Left lung (tissue), 10 donors: ENCODE data around the gene RPL29. TPM values are rescaled to one million over a fixed set of nuclear protein-coding genes. Genes with fewer than 3 reads are reported as not detected.

Experiments
- ATAC-seq: fragments of 200-7000 bp; cut with Tn5 transposase; one replicate; pipeline ENCODE4 v1.9.1; 2020; ENCODE audit warnings: moderate library complexity
- DNase-seq, 4 donors: peaks; one replicate each; pipeline ENCODE4 v3.0.0-alpha.2; 2013 to 2020
- H3K27ac ChIP-seq, 2 donors: fragments of 200-600 bp; sonication (generic) in 1 of 2; one replicate each; pipeline versions ENCODE4 v1.5.0 to v1.8.0; 2020 to 2021
- H3K27me3 ChIP-seq, 2 donors: fragments of 200-600 bp; sonication (generic) in 1 of 2; one replicate each; pipeline versions ENCODE4 v1.5.0 to v1.8.0; 2020 to 2021
- H3K36me3 ChIP-seq, 2 donors: fragments of 200-600 bp; sonication (generic) in 1 of 2; one replicate each; pipeline versions ENCODE4 v1.5.0 to v1.8.0; 2020 to 2021
- H3K4me1 ChIP-seq, 2 donors: fragments of 200-600 bp; one replicate each; pipeline ENCODE4 v1.8.0; 2021
- H3K4me3 ChIP-seq, 2 donors: fragments of 200-600 bp; sonication (generic) in 1 of 2; one replicate each; pipeline versions ENCODE4 v1.5.0 to v1.8.0; 2020 to 2021; ENCODE audit warnings: mild to moderate bottlenecking in 1 of 2
- H3K9me3 ChIP-seq, 2 donors: fragments of 200-600 bp; sonication (generic) in 1 of 2; one replicate each; pipeline versions ENCODE4 v1.5.0 to v1.8.0; 2020 to 2021
- CTCF ChIP-seq, 2 donors: fragments of 200-600 bp; sonication (generic) in 1 of 2; IDR thresholded peaks; one replicate each; pipeline versions ENCODE4 v1.5.0 to v1.8.0; 2021; ENCODE audit warnings: antibody characterized with exemption in 2 of 2
- intact Hi-C, 2 donors: fragments of 100-400 bp; cut with DNase I; formaldehyde crosslinking; loops; one replicate each; pipeline versions ENCODE4 v1.11.2 to v1.14.2; 2022
- polyA plus RNA-seq, 6 donors: library from polyadenylated mRNA; unstranded; fragments of 120-200 nt; gene quantifications; one replicate each; pipeline ENCODE4 v1.2.1, GENCODE V29; 2013; ENCODE audit not compliant: insufficient read length in 6 of 6
- total RNA-seq, 2 donors: library from RNA; stranded (reverse); fragmentation: NEBNext Ultra II Directional; extraction: Animal tissue kit (Norgen Biotek cat#: 25700); gene quantifications; one replicate each; pipeline ENCODE4 v1.2.1, GENCODE V29; 2021
- donor health status: DM: no; HTN: yes; CAD: no.
- donor health status: DM: no; HTN: no; CAD: no.

Gene RPL29
- total and polyA plus RNA-seq, 8 donors: 854 to 2,169 (median 1,926) TPM

GRCh38 chr3:52002748-52003147 lies 7.1 kb upstream of the RPL29 start:
- H3K4me1 ChIP-seq: peaks cover 13 to 31% of the 10 kb centered on the region in 2 donors
- TF ChIP-seq CTCF (IDR thresholded peaks at IDR 0.05): no peak
- peaks cover 0 to 7% of the 10 kb centered on the region in 2 donors for H3K27me3 ChIP-seq
- ATAC-seq (no peak), DNase-seq (no peak)
- H3K27ac ChIP-seq: no peak overlapping the region
- H3K36me3 ChIP-seq: no peaks in the 10 kb centered on the region
- H3K4me3 ChIP-seq: no peak overlapping the region
- intact Hi-C loops: loop anchor here (5.0 to 10.0 kb wide), 3 partner anchors 120 to 142 kb away; no protein-coding TSS in a partner anchor
- no peaks in the 10 kb centered on the region for H3K9me3 ChIP-seq

- peak; percentile 85 to 88 for TF ChIP-seq CTCF (IDR thresholded peaks at IDR 0.05)
- Histone ChIP-seq H3K27me3 (peaks cover 0 to 7% of the 10 kb centered on the region in 2 donors), H3K4me1 (peaks cover 13 to 31% of the 10 kb centered on the region in 2 donors), H3K27ac (no peak overlapping the region), H3K36me3 (no peaks in the 10 kb centered on the region), H3K9me3 (no peaks in the 10 kb centered on the region), H3K4me3 (no peak overlapping the region)
- intact Hi-C loops: loop anchor here (5.0 to 10.0 kb wide), 3 partner anchors 121 to 143 kb away; no protein-coding TSS in a partner anchor
- DNase-seq: peak; percentile 55 to 91 (median 74)
- ATAC-seq: peak; percentile 79
These were observed 5.8 kb upstream of the RPL29 start for GRCh38 chr3:52001443-52001974.

- Histone ChIP-seq H3K27ac (no peak overlapping the region), H3K4me1 (peaks cover 7 to 22% of the 10 kb centered on the region in 2 donors), H3K27me3 (peaks cover 0 to 7% of the 10 kb centered on the region in 2 donors), H3K9me3 (no peaks in the 10 kb centered on the region), H3K4me3 (no peak overlapping the region), H3K36me3 (peaks cover 0 to 4% of the 10 kb centered on the region in 2 donors)
- TF ChIP-seq CTCF (IDR thresholded peaks at IDR 0.05): no peak
- intact Hi-C loops: loop anchor here (5.0 to 10.0 kb wide), 3 partner anchors 122 to 145 kb away; no protein-coding TSS in a partner anchor
- DNase-seq (no peak), ATAC-seq (no peak)
These were observed 4.2 kb upstream of the RPL29 start for GRCh38 chr3:51999846-52000245.

- Histone ChIP-seq H3K4me3 (no peak overlapping the region), H3K9me3 (no peaks in the 10 kb centered on the region), H3K36me3 (peaks cover 0 to 14% of the 10 kb centered on the region in 2 donors), H3K27ac (no peak overlapping the region), H3K27me3 (peaks cover 0 to 7% of the 10 kb centered on the region in 2 donors), H3K4me1 (peaks cover 14 to 26% of the 10 kb centered on the region in 2 donors)
- no peak for ATAC-seq
- no peak for DNase-seq
- TF ChIP-seq CTCF (IDR thresholded peaks at IDR 0.05): no peak
- intact Hi-C loops: no loop called here
These were observed 3.1 kb upstream of the RPL29 start for GRCh38 chr3:51998774-51999173.

GRCh38 chr3:51997935-51998596 lies 2.4 kb upstream of the RPL29 start:
- DNase-seq (no peak), ATAC-seq (peak; percentile 9)
- Histone ChIP-seq H3K36me3 (peaks cover 0 to 21% of the 10 kb centered on the region in 2 donors), H3K9me3 (no peaks in the 10 kb centered on the region), H3K4me3 (no peak overlapping the region), H3K27ac (no peak overlapping the region), H3K4me1 (peaks cover 14 to 33% of the 10 kb centered on the region in 2 donors), H3K27me3 (peaks cover 0 to 7% of the 10 kb centered on the region in 2 donors)
- intact Hi-C loops: no loop called here
- TF ChIP-seq CTCF (IDR thresholded peaks at IDR 0.05): no peak
